ENCODE data around the gene RSRC1. TPM values are rescaled to one million over a fixed set of nuclear protein-coding genes. Genes with fewer than 3 reads are reported as not detected.

The RSRC1 gene
- total RNA-seq, 1 experiment from 2014 or later, result 37.9 TPM

DNA sequence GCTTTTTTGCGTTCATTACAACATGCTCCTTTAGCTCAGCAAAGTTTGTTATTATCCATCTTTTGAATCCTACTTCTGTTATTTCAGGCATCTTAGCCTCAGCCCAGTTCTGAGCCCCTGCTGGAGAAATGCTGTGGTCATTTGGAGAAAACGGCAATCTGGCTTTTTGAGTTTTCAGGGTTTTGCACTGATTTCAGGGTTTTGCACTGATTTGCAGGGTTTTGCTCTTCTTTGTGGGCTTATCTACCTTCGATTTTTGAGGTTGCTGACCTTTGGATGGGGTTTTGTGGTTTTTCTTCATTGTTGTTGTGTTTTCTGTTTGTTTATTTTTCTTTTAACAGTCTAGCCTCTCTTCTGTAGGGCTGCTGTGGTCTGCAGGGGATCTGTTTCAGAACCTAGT lies 137.4 kb downstream of the RSRC1 start:
- no peak overlapping the region for H3K4me3 Mint-ChIP-seq
- no CpG with 5 or more reads among the region's 3 CpGs for WGBS (ENCODE audit: extremely low coverage, insufficient read length, low lambda C conversion rate)
- Histone ChIP-seq H3K4me2 (ENCODE audit: insufficient read depth, insufficient read length, low read length) (no peak overlapping the region), H3K79me1 (ENCODE audit: insufficient read depth, low read depth, low read length, poor library complexity, severe bottlenecking) (no peaks in the 10 kb centered on the region), H3K27me3 (ENCODE audit: insufficient read depth, low read length) (no peaks in the 10 kb centered on the region), H2BK15ac (ENCODE audit: low read depth, low read length) (no peak overlapping the region), H3K9me3 (ENCODE audit: control insufficient read depth, low read depth, low read length) (no peaks in the 10 kb centered on the region), H2BK5ac (ENCODE audit: insufficient read length, low read length) (no peak overlapping the region), H3K23ac (ENCODE audit: insufficient read length, low read depth, low read length) (no peak overlapping the region), H2AK5ac (ENCODE audit: insufficient read length, low read length) (no peak overlapping the region), H2BK20ac (ENCODE audit: low read depth, low read length, poor library complexity, severe bottlenecking) (no peak overlapping the region), H4K8ac (replicated peaks; ENCODE audit: insufficient read length, low read depth, low read length) (no peak overlapping the region), H3T11ph (ENCODE audit: low read length) (no peak overlapping the region), H3K14ac (ENCODE audit: insufficient read depth, low read length) (no peak overlapping the region), H3K79me2 (ENCODE audit: insufficient read depth, low read length) (no peaks in the 10 kb centered on the region), H3K4ac (ENCODE audit: low read depth, low read length) (no peak overlapping the region), H3K4me1 (ENCODE audit: insufficient read depth, low read length) (no peaks in the 10 kb centered on the region; the same call in 1 of the 2 replicates), H2BK120ac (ENCODE audit: low read depth, low read length, poor library complexity, severe bottlenecking) (no peak overlapping the region), H2BK12ac (ENCODE audit: insufficient read length, low read depth, low read length) (no peak overlapping the region), H3K23me2 (ENCODE audit: insufficient read length, low read depth, low read length, poor library complexity, severe bottlenecking) (no peaks in the 10 kb centered on the region), H4K5ac (ENCODE audit: insufficient read length, low read depth, low read length) (no peak overlapping the region), H4K91ac (ENCODE audit: insufficient read length, low read depth, low read length) (no peak overlapping the region), H3K56ac (ENCODE audit: insufficient read length, low read depth, low read length) (no peak overlapping the region), H4K20me1 (ENCODE audit: control insufficient read depth, insufficient read depth, insufficient read length) (no peaks in the 10 kb centered on the region), H3K9ac (ENCODE audit: extremely low read depth, insufficient read length, low read length) (no peak overlapping the region), H2AFZ (ENCODE audit: low read length) (no peak overlapping the region), H3K18ac (ENCODE audit: insufficient read length, low read depth, low read length) (no peak overlapping the region), H3K27ac (ENCODE audit: insufficient read length, low read depth, low read length) (no peak overlapping the region)
- peaks cover under 1 to 2% of the 10 kb centered on the region in 2 experiments; a peak in 1 of 5 replicates for H3K9me3 Mint-ChIP-seq
- H3K27me3 Mint-ChIP-seq (ENCODE audit: low read depth), result no peaks in the 10 kb centered on the region
- H3K36me3 Mint-ChIP-seq (ENCODE audit: insufficient read depth in 1 of 3, low read depth in 3 of 3), result peaks cover 0 to under 1% (median under 1%) of the 10 kb centered on the region in 3 experiments; a peak in 4 of 7 replicates
- no peak for DNase-seq
- TF ChIP-seq, protein P1, sequence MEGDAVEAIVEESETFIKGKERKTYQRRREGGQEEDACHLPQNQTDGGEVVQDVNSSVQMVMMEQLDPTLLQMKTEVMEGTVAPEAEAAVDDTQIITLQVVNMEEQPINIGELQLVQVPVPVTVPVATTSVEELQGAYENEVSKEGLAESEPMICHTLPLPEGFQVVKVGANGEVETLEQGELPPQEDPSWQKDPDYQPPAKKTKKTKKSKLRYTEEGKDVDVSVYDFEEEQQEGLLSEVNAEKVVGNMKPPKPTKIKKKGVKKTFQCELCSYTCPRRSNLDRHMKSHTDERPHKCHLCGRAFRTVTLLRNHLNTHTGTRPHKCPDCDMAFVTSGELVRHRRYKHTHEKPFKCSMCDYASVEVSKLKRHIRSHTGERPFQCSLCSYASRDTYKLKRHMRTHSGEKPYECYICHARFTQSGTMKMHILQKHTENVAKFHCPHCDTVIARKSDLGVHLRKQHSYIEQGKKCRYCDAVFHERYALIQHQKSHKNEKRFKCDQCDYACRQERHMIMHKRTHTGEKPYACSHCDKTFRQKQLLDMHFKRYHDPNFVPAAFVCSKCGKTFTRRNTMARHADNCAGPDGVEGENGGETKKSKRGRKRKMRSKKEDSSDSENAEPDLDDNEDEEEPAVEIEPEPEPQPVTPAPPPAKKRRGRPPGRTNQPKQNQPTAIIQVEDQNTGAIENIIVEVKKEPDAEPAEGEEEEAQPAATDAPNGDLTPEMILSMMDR (conservative IDR thresholded peaks at IDR 0.05), result no peak
- H3K27ac Mint-ChIP-seq, result peak overlapping the region in 1 of 3 experiments; percentile 21; a peak in 1 of 7 replicates
- peaks cover 10 to 11% of the 10 kb centered on the region in 2 experiments for H3K4me1 Mint-ChIP-seq
